Uterus (tissue), 2 donors: ENCODE data around the gene CEP112.

ENCODE experiments used
- CTCF ChIP-seq, 4 experiments: fragments of 200-600 bp in 2 of 4; fragments of 450-650 bp in 2 of 4; sonication (generic) in 2 of 4; IDR thresholded peaks; one replicate each; pipeline ENCODE4 v1.5.1; 2016 to 2019; ENCODE audit warnings: antibody characterized with exemption in 4 of 4, mild to moderate bottlenecking in 2 of 4, moderate library complexity in 1 of 4
- POLR2A ChIP-seq, 2 donors: fragments of 450-650 bp; IDR thresholded peaks; one replicate each; pipeline ENCODE4 v1.6.1; 2016; ENCODE audit warnings: antibody characterized with exemption in 2 of 2, mild to moderate bottlenecking in 1 of 2, moderate library complexity in 1 of 2

- TF ChIP-seq CTCF (IDR thresholded peaks at IDR 0.05): no peak
- no peak for TF ChIP-seq POLR2A (IDR thresholded peaks at IDR 0.05)
These were observed 296.0 kb downstream of the CEP112 start for GRCh38 chr17:65895969-65896368.
